ENCODE data around the gene SNX32. TPM values are rescaled to one million over a fixed set of nuclear protein-coding genes. Genes with fewer than 3 reads are reported as not detected.

SNX32 gene
- total and polyA plus RNA-seq, 2 of the 13 experiments (the other 11 are each of a cell fraction or from before 2014, with no cell fraction given) = 0.09 to 0.34 TPM

- TF ChIP-seq ZNF746 (CRISPR knock-in tag; IDR thresholded peaks at IDR 0.05) (no peak), WIZ (CRISPR knock-in tag; IDR thresholded peaks at IDR 0.05) (no peak), ZNF563 (CRISPR knock-in tag; IDR thresholded peaks at IDR 0.05) (0 out of 2 replicates have a peak, but pooled peaks have one; percentile 44), ATF7-NPFF (CRISPR knock-in tag; IDR thresholded peaks at IDR 0.05; ENCODE audit: low read depth) (no peak), ZMYM2 (CRISPR knock-in tag; IDR thresholded peaks at IDR 0.05) (no peak), HOXA3 (CRISPR knock-in tag; IDR thresholded peaks at IDR 0.05) (no peak), NCOA5 (CRISPR knock-in tag; IDR thresholded peaks at IDR 0.05) (no peak), ESRRA (CRISPR knock-in tag; IDR thresholded peaks at IDR 0.05; ENCODE audit: low read depth) (0 out of 2 replicates have a peak, but pooled peaks have one; percentile 16), KDM5A (IDR thresholded peaks at IDR 0.05; ENCODE audit: borderline replicate concordance, low read length) (no peak), SIX1 (CRISPR knock-in tag; IDR thresholded peaks at IDR 0.05; ENCODE audit: borderline replicate concordance) (no peak), ZNF639 (CRISPR knock-in tag; conservative IDR thresholded peaks at IDR 0.05) (no peak), ZXDC (CRISPR knock-in tag; IDR thresholded peaks at IDR 0.05) (peak; percentile 43; the same call in 1 of the 2 replicates), SPEN (CRISPR knock-in tag; IDR thresholded peaks at IDR 0.05; ENCODE audit: low read depth) (no peak), NKX3-1 (CRISPR knock-in tag; IDR thresholded peaks at IDR 0.05) (0 out of 2 replicates have a peak, but pooled peaks have one; percentile 10), TBX2 (CRISPR knock-in tag; IDR thresholded peaks at IDR 0.05; ENCODE audit: borderline replicate concordance) (no peak; the same call in 1 of the 2 replicates), ZNF441 (CRISPR knock-in tag; IDR thresholded peaks at IDR 0.05; ENCODE audit: borderline replicate concordance) (no peak), ZNF670 (CRISPR knock-in tag; IDR thresholded peaks at IDR 0.05; ENCODE audit: borderline replicate concordance) (no peak), SNAI1 (CRISPR knock-in tag; IDR thresholded peaks at IDR 0.05; ENCODE audit: borderline replicate concordance) (no peak)
- TF ChIP-seq, protein P1, sequence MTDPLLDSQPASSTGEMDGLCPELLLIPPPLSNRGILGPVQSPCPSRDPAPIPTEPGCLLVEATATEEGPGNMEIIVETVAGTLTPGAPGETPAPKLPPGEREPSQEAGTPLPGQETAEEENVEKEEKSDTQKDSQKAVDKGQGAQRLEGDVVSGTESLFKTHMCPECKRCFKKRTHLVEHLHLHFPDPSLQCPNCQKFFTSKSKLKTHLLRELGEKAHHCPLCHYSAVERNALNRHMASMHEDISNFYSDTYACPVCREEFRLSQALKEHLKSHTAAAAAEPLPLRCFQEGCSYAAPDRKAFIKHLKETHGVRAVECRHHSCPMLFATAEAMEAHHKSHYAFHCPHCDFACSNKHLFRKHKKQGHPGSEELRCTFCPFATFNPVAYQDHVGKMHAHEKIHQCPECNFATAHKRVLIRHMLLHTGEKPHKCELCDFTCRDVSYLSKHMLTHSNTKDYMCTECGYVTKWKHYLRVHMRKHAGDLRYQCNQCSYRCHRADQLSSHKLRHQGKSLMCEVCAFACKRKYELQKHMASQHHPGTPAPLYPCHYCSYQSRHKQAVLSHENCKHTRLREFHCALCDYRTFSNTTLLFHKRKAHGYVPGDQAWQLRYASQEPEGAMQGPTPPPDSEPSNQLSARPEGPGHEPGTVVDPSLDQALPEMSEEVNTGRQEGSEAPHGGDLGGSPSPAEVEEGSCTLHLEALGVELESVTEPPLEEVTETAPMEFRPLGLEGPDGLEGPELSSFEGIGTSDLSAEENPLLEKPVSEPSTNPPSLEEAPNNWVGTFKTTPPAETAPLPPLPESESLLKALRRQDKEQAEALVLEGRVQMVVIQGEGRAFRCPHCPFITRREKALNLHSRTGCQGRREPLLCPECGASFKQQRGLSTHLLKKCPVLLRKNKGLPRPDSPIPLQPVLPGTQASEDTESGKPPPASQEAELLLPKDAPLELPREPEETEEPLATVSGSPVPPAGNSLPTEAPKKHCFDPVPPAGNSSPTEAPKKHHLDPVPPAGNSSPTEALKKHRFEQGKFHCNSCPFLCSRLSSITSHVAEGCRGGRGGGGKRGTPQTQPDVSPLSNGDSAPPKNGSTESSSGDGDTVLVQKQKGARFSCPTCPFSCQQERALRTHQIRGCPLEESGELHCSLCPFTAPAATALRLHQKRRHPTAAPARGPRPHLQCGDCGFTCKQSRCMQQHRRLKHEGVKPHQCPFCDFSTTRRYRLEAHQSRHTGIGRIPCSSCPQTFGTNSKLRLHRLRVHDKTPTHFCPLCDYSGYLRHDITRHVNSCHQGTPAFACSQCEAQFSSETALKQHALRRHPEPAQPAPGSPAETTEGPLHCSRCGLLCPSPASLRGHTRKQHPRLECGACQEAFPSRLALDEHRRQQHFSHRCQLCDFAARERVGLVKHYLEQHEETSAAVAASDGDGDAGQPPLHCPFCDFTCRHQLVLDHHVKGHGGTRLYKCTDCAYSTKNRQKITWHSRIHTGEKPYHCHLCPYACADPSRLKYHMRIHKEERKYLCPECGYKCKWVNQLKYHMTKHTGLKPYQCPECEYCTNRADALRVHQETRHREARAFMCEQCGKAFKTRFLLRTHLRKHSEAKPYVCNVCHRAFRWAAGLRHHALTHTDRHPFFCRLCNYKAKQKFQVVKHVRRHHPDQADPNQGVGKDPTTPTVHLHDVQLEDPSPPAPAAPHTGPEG (CRISPR knock-in tag; IDR thresholded peaks at IDR 0.05) = no peak
- TF ChIP-seq, protein P2, sequence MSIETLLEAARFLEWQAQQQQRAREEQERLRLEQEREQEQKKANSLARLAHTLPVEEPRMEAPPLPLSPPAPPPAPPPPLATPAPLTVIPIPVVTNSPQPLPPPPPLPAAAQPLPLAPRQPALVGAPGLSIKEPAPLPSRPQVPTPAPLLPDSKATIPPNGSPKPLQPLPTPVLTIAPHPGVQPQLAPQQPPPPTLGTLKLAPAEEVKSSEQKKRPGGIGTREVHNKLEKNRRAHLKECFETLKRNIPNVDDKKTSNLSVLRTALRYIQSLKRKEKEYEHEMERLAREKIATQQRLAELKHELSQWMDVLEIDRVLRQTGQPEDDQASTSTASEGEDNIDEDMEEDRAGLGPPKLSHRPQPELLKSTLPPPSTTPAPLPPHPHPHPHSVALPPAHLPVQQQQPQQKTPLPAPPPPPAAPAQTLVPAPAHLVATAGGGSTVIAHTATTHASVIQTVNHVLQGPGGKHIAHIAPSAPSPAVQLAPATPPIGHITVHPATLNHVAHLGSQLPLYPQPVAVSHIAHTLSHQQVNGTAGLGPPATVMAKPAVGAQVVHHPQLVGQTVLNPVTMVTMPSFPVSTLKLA (IDR thresholded peaks at IDR 0.05) = no peak
These were observed 54.0 kb downstream of the SNX32 start (continued) for GRCh38 chr11:65887723-65888162.
